Thyroid gland (tissue), 4 donors: ENCODE data around the gene EYA4.

Experiments used
- POLR2A ChIP-seq, 2 donors: fragments of 450-650 bp; IDR thresholded peaks; one replicate each; pipeline ENCODE4 v1.6.1; 2017; ENCODE audit warnings: antibody characterized with exemption in 2 of 2, mild to moderate bottlenecking in 2 of 2, moderate library complexity in 1 of 2
- TF ChIP-seq, protein P1 (sequence below), 6 experiments: fragments of 200-600 bp in 3 of 6; fragments of 450-650 bp in 3 of 6; sonication (generic) in 3 of 6; IDR thresholded peaks; one replicate each; pipeline ENCODE4 v1.5.1; 2016 to 2019; ENCODE audit warnings: antibody characterized with exemption in 6 of 6, mild to moderate bottlenecking in 2 of 6, inconsistent platforms in 1 of 6, moderate library complexity in 1 of 6

DNA sequence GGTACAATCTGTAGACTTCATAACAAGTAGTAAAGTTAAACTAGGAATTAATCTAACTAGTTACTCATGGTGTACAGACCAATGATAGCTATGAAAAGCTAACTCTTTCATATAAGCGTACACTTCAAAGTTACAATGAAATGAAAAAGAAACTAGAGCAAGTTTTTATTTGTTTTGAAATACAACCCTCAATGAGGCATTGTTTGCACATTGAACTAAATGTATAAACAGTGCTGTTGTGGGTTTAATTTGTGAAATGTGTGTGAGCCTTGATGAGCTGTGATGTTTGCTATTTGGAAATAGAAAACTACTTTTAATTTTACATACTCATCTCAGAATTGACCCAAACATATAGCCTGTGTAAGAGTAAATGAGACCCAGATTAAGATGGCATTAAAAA, 11.1 kb upstream of the EYA4 start:
- TF ChIP-seq, protein P1, sequence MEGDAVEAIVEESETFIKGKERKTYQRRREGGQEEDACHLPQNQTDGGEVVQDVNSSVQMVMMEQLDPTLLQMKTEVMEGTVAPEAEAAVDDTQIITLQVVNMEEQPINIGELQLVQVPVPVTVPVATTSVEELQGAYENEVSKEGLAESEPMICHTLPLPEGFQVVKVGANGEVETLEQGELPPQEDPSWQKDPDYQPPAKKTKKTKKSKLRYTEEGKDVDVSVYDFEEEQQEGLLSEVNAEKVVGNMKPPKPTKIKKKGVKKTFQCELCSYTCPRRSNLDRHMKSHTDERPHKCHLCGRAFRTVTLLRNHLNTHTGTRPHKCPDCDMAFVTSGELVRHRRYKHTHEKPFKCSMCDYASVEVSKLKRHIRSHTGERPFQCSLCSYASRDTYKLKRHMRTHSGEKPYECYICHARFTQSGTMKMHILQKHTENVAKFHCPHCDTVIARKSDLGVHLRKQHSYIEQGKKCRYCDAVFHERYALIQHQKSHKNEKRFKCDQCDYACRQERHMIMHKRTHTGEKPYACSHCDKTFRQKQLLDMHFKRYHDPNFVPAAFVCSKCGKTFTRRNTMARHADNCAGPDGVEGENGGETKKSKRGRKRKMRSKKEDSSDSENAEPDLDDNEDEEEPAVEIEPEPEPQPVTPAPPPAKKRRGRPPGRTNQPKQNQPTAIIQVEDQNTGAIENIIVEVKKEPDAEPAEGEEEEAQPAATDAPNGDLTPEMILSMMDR (IDR thresholded peaks at IDR 0.05), result no peak
- no peak for TF ChIP-seq POLR2A (IDR thresholded peaks at IDR 0.05)
